Measurements from ENCODE around the gene B4GALT4.

GRCh38 chr3:119211193-119211592 is 29.5 kb downstream of the B4GALT4 start:
- no peak for TF ChIP-seq FOXP2 (optimal IDR thresholded peaks at IDR 0.05; ENCODE audit: borderline replicate concordance, extremely low read depth, extremely low read length, insufficient read depth)
- TF ChIP-seq POLR2AphosphoS5 (IDR thresholded peaks at IDR 0.05; ENCODE audit: low read depth, low read length), result no peak
- no peak for TF ChIP-seq TAF1 (IDR thresholded peaks at IDR 0.05; ENCODE audit: borderline replicate concordance, insufficient read depth, low read length)

Measured in PFSK-1 (cell line).